ENCODE results near the gene MEAK7. TPM values are rescaled to one million over a fixed set of nuclear protein-coding genes. Genes with fewer than 3 reads are reported as not detected.

Gene MEAK7
- total RNA-seq, 4 donors from 2014 or later = 20.3 to 29.1 (median 21.8) TPM

DNA sequence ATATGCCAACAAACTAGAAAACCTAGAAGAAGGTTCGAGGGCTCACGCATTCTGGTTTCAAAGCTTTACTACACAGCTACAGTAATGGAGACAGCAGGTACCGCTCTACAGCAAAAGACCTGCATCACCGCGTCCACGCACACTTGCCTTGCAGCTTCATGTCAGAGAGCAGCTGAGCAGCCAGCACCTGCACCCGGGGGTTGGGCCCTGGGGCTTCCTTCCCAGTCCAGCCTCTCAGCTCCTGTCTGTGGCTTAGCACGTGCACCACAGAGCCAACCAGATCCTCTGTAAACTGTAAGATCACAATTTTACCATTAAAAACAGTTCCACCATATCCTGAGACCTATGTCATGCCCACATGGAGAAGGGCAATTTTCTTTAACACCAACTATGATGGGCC, 15.3 kb downstream of the MEAK7 start:
- in situ Hi-C loops (cut with MboI; ENCODE audit: low pct_ligation_motif_present in 1 of 4, low pct_unique_long_range_greater_than_20kb in 1 of 4, low sequenced_read_pairs in 3 of 4) = loop anchor here (5.0 to 25.0 kb wide), 5 partner anchors 207 to 527 kb away; partner anchors contain the start of genes NECAB2 (in 2 of the 4), OSGIN1 (in 2 of the 4) and MBTPS1 (in 1 of the 4)

DNA sequence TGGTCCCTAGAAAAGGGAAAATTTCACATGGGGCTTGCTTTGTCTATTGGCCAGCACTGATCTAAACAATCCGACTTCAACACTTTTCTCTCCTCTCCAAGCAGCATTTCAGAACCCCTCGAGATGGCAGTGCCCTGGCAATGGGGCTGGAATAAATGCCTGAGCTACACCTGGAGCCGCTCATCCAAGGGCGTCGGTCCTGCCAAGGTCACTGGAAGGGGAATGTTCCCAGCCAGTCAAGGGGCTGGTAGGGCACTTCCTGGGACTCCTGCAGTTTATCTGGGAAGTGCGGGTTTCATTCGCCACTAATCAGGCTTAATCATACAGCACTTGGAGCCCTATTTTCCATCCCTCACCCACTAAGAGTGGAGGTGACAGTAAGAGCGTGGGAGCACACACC, 17.1 kb downstream of the MEAK7 start:
- peaks cover 0 to 4% (median under 1%) of the 10 kb centered on the region in 4 donors for H3K36me3 ChIP-seq
- 40 to 84% methylated on average over 1 to 8 of the region's 8 CpGs for WGBS, 2 donors (ENCODE audit: low coverage in 1 of 2)
- H3K27ac ChIP-seq = no peak overlapping the region
- H3K9me3 ChIP-seq = no peaks in the 10 kb centered on the region
- intact Hi-C loops (cut with DNase I; ENCODE audit: low total_unique reads) (loop anchor here (10.0 kb wide), 2 partner anchors 213 to 563 kb away; no protein-coding TSS in a partner anchor), in situ Hi-C loops (cut with MboI; ENCODE audit: low pct_ligation_motif_present in 1 of 4, low pct_unique_long_range_greater_than_20kb in 1 of 4, low sequenced_read_pairs in 3 of 4) (loop anchor here (5.0 to 25.0 kb wide), 5 partner anchors 205 to 525 kb away; partner anchors contain the start of genes NECAB2 (in 2 of the 4), OSGIN1 (in 2 of the 4) and MBTPS1 (in 1 of the 4))
- TF ChIP-seq POLR2A (IDR thresholded peaks at IDR 0.05) = no peak
- TF ChIP-seq, protein P1, sequence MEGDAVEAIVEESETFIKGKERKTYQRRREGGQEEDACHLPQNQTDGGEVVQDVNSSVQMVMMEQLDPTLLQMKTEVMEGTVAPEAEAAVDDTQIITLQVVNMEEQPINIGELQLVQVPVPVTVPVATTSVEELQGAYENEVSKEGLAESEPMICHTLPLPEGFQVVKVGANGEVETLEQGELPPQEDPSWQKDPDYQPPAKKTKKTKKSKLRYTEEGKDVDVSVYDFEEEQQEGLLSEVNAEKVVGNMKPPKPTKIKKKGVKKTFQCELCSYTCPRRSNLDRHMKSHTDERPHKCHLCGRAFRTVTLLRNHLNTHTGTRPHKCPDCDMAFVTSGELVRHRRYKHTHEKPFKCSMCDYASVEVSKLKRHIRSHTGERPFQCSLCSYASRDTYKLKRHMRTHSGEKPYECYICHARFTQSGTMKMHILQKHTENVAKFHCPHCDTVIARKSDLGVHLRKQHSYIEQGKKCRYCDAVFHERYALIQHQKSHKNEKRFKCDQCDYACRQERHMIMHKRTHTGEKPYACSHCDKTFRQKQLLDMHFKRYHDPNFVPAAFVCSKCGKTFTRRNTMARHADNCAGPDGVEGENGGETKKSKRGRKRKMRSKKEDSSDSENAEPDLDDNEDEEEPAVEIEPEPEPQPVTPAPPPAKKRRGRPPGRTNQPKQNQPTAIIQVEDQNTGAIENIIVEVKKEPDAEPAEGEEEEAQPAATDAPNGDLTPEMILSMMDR (IDR thresholded peaks at IDR 0.05) = no peak
- TF ChIP-seq EP300 (IDR thresholded peaks at IDR 0.05; ENCODE audit: low read depth) = no peak
- no peak for TF ChIP-seq POLR2AphosphoS5 (IDR thresholded peaks at IDR 0.05)
- H3K4me3 ChIP-seq = no peak overlapping the region
- DNase-seq = no peak
- H3K27me3 ChIP-seq = no peaks in the 10 kb centered on the region
- no peaks in the 10 kb centered on the region for H3K4me1 ChIP-seq

More for the DNA sequence above, 15.3 kb downstream of the MEAK7 start:
- no peaks in the 10 kb centered on the region for H3K4me1 ChIP-seq
- no peak overlapping the region for H3K27ac ChIP-seq
- no peak for DNase-seq
- no peak overlapping the region for H3K4me3 ChIP-seq
- peaks cover 0 to 7% of the 10 kb centered on the region in 2 donors for H3K9me3 ChIP-seq
- no peaks in the 10 kb centered on the region for H3K27me3 ChIP-seq
- H3K36me3 ChIP-seq = peaks cover 0 to 17% (median 7%) of the 10 kb centered on the region in 4 donors
- intact Hi-C loops (cut with DNase I; ENCODE audit: low total_unique reads) = loop anchor here (10.0 kb wide), 2 partner anchors 214 to 564 kb away; no protein-coding TSS in a partner anchor
- TF ChIP-seq POLR2AphosphoS5 (IDR thresholded peaks at IDR 0.05) = no peak
- TF ChIP-seq EP300 (IDR thresholded peaks at IDR 0.05; ENCODE audit: low read depth) = no peak
- no peak for TF ChIP-seq POLR2A (IDR thresholded peaks at IDR 0.05)
- TF ChIP-seq, protein P1 (IDR thresholded peaks at IDR 0.05) = no peak
- WGBS, 2 donors (ENCODE audit: low coverage in 1 of 2) = 87 to 100% methylated on average over 3 to 8 of the region's 8 CpGs

DNA sequence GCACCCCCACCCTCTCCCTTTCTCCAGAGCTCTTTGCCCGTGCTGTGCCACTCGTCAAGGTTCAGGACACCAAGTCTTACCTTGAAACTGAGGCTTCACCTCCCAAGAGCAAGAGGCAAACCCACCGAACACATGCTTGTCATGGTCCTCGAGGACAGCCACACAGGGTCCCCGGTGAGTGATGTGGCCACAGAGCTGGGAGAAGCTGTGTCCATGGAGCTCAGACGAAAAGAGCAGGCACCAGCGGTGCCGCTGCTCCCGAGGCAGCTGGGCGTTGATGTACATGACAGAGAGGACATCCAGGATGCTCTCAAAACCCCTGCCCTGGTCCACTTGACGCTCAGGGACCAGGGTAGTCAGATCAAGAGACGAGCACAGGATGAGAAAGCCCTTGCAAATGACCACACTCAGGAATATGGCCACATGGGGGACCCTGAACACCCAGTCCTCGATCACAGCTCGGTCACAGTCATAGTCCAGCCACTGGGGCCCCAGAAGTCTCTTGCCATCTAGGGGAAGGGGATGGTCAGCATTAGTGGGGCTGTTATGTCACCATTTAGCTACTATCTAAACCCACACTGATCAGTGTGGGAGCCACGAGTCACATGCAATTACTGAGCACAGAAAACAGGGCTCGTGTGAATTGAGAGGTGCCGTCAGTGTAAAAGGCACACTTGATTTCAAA, 17.8 kb downstream of the MEAK7 start:
- intact Hi-C loops (cut with DNase I; ENCODE audit: low total_unique reads) (loop anchor here (10.0 kb wide), 2 partner anchors 212 to 562 kb away; no protein-coding TSS in a partner anchor), in situ Hi-C loops (cut with MboI; ENCODE audit: low pct_ligation_motif_present in 1 of 4, low pct_unique_long_range_greater_than_20kb in 1 of 4, low sequenced_read_pairs in 3 of 4) (loop anchor here (5.0 to 25.0 kb wide), 5 partner anchors 204 to 524 kb away; partner anchors contain the start of genes NECAB2 (in 2 of the 4), OSGIN1 (in 2 of the 4) and MBTPS1 (in 1 of the 4))
- H3K4me3 ChIP-seq = no peak overlapping the region
- no peaks in the 10 kb centered on the region for H3K4me1 ChIP-seq
- WGBS, 2 donors (ENCODE audit: low coverage in 1 of 2) = 93% methylated on average over 3 to 17 of the region's 17 CpGs
- TF ChIP-seq POLR2A (IDR thresholded peaks at IDR 0.05) (no peak), POLR2AphosphoS5 (IDR thresholded peaks at IDR 0.05) (no peak), EP300 (IDR thresholded peaks at IDR 0.05; ENCODE audit: low read depth) (no peak)
- TF ChIP-seq, protein P1 (IDR thresholded peaks at IDR 0.05) = no peak
- H3K27ac ChIP-seq = no peak overlapping the region
- H3K36me3 ChIP-seq = no peaks in the 10 kb centered on the region
- H3K27me3 ChIP-seq = no peaks in the 10 kb centered on the region
- no peaks in the 10 kb centered on the region for H3K9me3 ChIP-seq
- no peak for DNase-seq

DNA sequence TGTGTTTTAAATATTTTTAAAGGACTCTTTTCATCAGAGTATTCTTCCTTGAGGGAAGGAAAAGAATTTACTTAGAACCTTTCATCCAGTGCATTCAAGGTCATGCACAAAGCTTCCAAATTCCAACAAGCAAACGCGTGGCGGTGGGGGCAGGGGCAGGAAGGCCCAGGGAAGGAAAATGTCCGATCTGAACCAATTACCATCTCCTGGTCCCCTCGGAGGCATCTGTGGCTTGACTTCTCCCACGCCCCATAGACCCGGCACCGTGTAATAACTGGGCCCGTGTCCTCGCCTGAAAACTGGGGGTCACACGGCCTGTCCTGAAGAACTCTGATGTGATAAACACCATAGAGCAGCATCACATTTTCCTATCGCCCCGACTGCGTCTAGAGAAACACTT, 18.3 kb downstream of the MEAK7 start:
- H3K9me3 ChIP-seq = no peaks in the 10 kb centered on the region
- intact Hi-C loops (cut with DNase I; ENCODE audit: low total_unique reads) (loop anchor here (10.0 kb wide), 2 partner anchors 211 to 561 kb away; no protein-coding TSS in a partner anchor), in situ Hi-C loops (cut with MboI; ENCODE audit: low pct_ligation_motif_present in 1 of 4, low pct_unique_long_range_greater_than_20kb in 1 of 4, low sequenced_read_pairs in 3 of 4) (loop anchor here (5.0 to 25.0 kb wide), 5 partner anchors 204 to 524 kb away; partner anchors contain the start of genes NECAB2 (in 2 of the 4), OSGIN1 (in 2 of the 4) and MBTPS1 (in 1 of the 4))
- H3K27ac ChIP-seq = no peak overlapping the region
- DNase-seq = no peak
- TF ChIP-seq EP300 (IDR thresholded peaks at IDR 0.05; ENCODE audit: low read depth) = no peak
- TF ChIP-seq, protein P1 (IDR thresholded peaks at IDR 0.05) = no peak
- no peak for TF ChIP-seq POLR2A (IDR thresholded peaks at IDR 0.05)
- TF ChIP-seq POLR2AphosphoS5 (IDR thresholded peaks at IDR 0.05) = no peak
- H3K4me1 ChIP-seq = no peaks in the 10 kb centered on the region
- whole genome bisulfite sequencing, 2 donors (ENCODE audit: low coverage in 1 of 2) = 94 to 100% methylated on average over 3 to 14 of the region's 14 CpGs
- H3K27me3 ChIP-seq = no peaks in the 10 kb centered on the region
- H3K36me3 ChIP-seq = no peaks in the 10 kb centered on the region
- no peak overlapping the region for H3K4me3 ChIP-seq

Measured in transverse colon (tissue), 4 donors.